Type B pancreatic cell (in vitro differentiated cells): Measurements from ENCODE around the gene MYLK. TPM values are rescaled to one million over a fixed set of nuclear protein-coding genes. Genes with fewer than 3 reads are reported as not detected.

Experiments used
- DNase-seq: peaks from one replicate; pipeline ENCODE4 v3.0.0; 2021; ENCODE audit warnings: mixed read lengths; ENCODE audit not compliant: unreplicated experiment; ENCODE audit errors: extremely low spot score
- H3K27ac Mint-ChIP-seq: 2 replicates; pipeline ENCODE4 v1.8.0; 2021; ENCODE audit warnings: mild to moderate bottlenecking, mixed read lengths
- H3K27me3 Mint-ChIP-seq: 2 replicates; pipeline ENCODE4 v1.8.0; 2021; ENCODE audit warnings: mixed read lengths
- H3K36me3 Mint-ChIP-seq: 2 replicates; pipeline ENCODE4 v1.8.0; 2021; ENCODE audit warnings: mixed read lengths
- H3K4me1 Mint-ChIP-seq: one replicate; pipeline ENCODE4 v1.8.0; 2021; ENCODE audit warnings: mixed read lengths; ENCODE audit not compliant: unreplicated experiment
- H3K4me3 Mint-ChIP-seq: 2 replicates; pipeline ENCODE4 v1.8.0; 2021; ENCODE audit warnings: mild to moderate bottlenecking, mixed read lengths
- H3K9me3 Mint-ChIP-seq: 2 replicates; pipeline ENCODE4 v1.8.0; 2021; ENCODE audit warnings: mixed read lengths
- total RNA-seq: library from RNA; stranded (reverse); gene quantifications from 2 replicates; pipeline ENCODE4 v1.2.1, GENCODE V29; 2021; ENCODE audit warnings: low replicate concordance
- TF ChIP-seq, protein P1 (sequence below): fragments of 200-600 bp; sonication (generic); conservative IDR thresholded peaks from 2 replicates; pipeline ENCODE4 v1.5.0; 2021; ENCODE audit warnings: antibody characterized with exemption, mild to moderate bottlenecking

The MYLK gene
- total RNA-seq, 1 donor from 2014 or later, result 16.8 TPM

DNA sequence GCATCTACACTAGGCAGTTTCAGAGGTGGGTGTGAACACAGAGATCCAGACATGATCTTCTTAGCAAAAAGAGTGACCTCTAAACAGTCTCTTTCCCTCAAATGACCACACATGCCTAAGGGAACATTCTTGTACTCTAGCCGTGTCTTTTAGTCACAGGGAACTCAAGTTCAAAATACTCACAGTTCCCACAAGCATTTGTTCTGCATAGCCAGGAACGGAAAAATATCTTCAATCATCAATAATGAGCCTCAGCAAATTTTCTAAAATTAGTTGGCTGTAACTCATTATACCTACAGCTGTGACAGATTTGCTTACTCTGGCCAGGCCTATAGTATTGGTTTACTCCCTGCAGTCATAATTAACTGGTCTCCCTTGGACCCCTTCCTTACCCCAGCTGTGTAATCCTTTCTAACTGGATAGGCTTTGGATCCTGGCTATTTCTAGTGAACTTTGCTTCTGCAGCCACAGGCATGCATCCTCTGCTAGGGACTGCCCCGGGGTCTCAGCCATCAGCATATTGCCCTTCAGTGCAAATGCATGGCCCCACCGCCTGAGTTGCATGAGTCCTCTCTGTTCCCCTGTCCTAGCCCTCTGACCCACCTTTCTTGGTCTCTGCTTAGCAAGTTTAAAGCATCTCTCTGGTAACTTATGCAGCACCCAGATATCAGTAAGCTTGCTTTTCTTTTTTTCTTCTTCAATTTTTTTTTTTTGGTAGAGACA, 243.2 kb downstream of the MYLK start:
- H3K36me3 Mint-ChIP-seq, result peaks cover 4% of the 10 kb centered on the region
- H3K27me3 Mint-ChIP-seq, result no peaks in the 10 kb centered on the region
- H3K9me3 Mint-ChIP-seq, result no peaks in the 10 kb centered on the region
- peak overlapping the region; percentile 29 for H3K27ac Mint-ChIP-seq
- H3K4me3 Mint-ChIP-seq, result no peak overlapping the region
- TF ChIP-seq, protein P1, sequence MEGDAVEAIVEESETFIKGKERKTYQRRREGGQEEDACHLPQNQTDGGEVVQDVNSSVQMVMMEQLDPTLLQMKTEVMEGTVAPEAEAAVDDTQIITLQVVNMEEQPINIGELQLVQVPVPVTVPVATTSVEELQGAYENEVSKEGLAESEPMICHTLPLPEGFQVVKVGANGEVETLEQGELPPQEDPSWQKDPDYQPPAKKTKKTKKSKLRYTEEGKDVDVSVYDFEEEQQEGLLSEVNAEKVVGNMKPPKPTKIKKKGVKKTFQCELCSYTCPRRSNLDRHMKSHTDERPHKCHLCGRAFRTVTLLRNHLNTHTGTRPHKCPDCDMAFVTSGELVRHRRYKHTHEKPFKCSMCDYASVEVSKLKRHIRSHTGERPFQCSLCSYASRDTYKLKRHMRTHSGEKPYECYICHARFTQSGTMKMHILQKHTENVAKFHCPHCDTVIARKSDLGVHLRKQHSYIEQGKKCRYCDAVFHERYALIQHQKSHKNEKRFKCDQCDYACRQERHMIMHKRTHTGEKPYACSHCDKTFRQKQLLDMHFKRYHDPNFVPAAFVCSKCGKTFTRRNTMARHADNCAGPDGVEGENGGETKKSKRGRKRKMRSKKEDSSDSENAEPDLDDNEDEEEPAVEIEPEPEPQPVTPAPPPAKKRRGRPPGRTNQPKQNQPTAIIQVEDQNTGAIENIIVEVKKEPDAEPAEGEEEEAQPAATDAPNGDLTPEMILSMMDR, result no peak
- H3K4me1 Mint-ChIP-seq, result peaks cover 39% of the 10 kb centered on the region
- no peak for DNase-seq

DNA sequence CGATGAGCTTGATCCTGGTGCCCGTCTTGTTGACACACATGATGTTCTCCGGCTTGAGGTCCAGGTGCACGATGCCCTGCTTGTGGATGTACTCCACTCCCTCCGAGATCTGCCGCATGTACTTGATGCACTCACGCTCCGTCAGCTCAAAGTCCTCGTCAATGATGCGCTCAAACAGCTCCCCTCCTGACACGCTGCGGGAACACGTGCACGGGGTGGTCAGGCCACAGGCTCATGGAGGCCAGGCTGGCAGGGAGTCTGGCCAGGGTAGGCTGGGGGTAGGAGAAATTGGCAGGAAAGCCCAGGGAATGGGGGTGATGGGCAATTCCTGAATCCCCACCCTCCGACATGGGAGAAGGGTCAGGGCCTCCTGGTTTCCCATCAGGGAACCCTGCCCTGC, 243.8 kb downstream of the MYLK start:
- H3K36me3 Mint-ChIP-seq, result peaks cover 8% of the 10 kb centered on the region
- no peaks in the 10 kb centered on the region for H3K27me3 Mint-ChIP-seq
- no peak for DNase-seq
- H3K4me3 Mint-ChIP-seq, result no peak overlapping the region
- peaks cover 44% of the 10 kb centered on the region for H3K4me1 Mint-ChIP-seq
- H3K27ac Mint-ChIP-seq, result peak overlapping the region; percentile 29
- TF ChIP-seq, protein P1, result no peak
- H3K9me3 Mint-ChIP-seq, result no peaks in the 10 kb centered on the region

DNA sequence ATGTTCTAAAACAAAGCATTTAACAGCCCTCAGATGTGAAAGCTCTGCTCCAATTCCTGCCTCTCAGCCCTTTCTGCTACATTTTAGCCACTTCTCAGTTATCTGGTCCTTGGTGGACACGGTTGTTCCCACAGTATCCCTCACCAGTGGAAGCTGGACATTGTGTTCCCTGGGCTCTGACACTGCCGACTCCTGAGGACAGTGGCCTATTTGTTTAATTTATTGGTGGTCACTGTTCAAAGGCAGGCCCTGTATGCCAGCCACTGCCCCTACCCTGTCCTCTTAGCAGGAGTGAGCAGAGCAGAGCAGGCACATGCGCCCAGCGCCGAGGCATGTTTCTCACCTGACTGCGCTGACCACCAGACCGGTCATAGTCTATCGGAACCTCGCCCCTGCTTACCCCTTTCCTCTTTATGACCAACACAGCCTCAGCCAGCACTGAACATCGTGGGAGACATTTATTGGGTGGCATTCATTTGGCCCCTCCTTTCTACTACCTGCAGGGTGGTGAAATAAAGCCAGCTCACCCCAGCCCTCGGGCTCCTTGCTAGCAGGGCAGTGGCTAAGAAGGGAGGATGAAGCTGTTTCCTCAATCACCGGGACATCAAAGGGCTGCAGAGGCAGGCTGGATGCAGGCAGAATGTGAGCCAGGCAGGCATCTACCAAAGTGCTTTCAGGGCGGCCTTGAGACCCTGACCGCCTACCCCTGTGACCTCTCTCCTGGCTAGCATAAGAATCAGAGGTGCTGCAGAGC, 245.0 kb downstream of the MYLK start:
- DNase-seq, result no peak
- peaks cover 49% of the 10 kb centered on the region for H3K4me1 Mint-ChIP-seq

DNA sequence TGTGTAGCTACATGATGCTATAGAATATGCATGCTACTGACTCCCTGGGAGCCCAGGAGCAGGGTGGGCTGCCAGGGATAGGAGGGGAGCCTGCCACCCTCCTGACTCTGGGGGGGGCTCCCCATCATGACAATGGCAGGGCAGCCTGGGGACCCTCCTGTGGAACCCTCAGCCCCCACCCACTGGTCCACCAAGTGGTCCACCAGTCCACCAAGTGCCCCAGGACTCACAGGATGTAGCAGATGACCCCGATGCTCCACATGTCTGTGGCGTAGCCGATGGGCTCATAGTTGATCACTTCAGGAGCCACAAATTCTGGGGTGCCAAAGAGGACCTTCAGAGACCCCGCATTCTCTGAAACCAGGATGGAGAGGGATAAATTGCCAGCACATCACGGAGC, 246.3 kb downstream of the MYLK start:
- Mint-ChIP-seq H3K27me3 (no peaks in the 10 kb centered on the region), H3K27ac (no peak overlapping the region), H3K4me3 (no peak overlapping the region), H3K9me3 (no peaks in the 10 kb centered on the region), H3K4me1 (peaks cover 58% of the 10 kb centered on the region), H3K36me3 (peaks cover 8% of the 10 kb centered on the region)
- no peak for DNase-seq
- TF ChIP-seq, protein P1, result no peak

More for the DNA sequence above, 245.0 kb downstream of the MYLK start:
- Mint-ChIP-seq H3K9me3 (no peaks in the 10 kb centered on the region), H3K27me3 (no peaks in the 10 kb centered on the region), H3K36me3 (peaks cover 8% of the 10 kb centered on the region), H3K27ac (no peak overlapping the region), H3K4me3 (no peak overlapping the region)
- TF ChIP-seq, protein P1, result no peak

DNA sequence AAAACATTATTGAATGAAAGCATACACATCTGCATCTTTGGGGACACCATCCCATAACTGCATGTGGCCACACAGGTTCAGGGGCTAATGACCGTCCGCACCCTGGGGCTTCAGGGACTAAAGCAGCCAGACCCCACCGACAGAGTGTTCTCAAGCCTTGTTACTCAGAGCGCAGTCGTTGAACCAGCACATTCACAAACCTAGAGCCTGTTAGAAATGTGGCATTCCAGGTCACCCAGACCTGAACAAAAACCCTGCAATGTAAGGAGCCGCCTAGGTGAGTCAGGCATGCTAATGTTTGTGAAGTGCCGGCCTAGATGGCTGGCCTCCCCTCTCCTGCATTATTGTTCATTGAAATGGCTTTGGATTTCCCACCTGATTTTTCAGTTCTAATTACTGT, 247.0 kb downstream of the MYLK start:
- H3K4me1 Mint-ChIP-seq, result peaks cover 58% of the 10 kb centered on the region
- DNase-seq, result no peak

More for the DNA sequence above, 247.0 kb downstream of the MYLK start:
- Mint-ChIP-seq H3K9me3 (no peaks in the 10 kb centered on the region), H3K27me3 (no peaks in the 10 kb centered on the region), H3K36me3 (peaks cover 8% of the 10 kb centered on the region), H3K27ac (peak overlapping the region; percentile 19), H3K4me3 (no peak overlapping the region)
- TF ChIP-seq, protein P1, result no peak
